ENCODE results near the gene SLC39A11.
"Not testable (repeated sequence)": the region's sequence is repeated elsewhere in the genome, so short reads cannot be mapped to it uniquely, and the experiment has no call there.

The SLC39A11 gene

GRCh38 chr17:72829883-72830282 lies 262.6 kb downstream of the SLC39A11 start:
- Histone ChIP-seq H3K9ac (no peak overlapping the region), H3K4me1 (no peaks in the 10 kb centered on the region), H3K9me3 (peaks cover 33% of the 10 kb centered on the region), H4K20me1 (no peaks in the 10 kb centered on the region), H3K27ac (no peak overlapping the region), H3K27me3 (no peaks in the 10 kb centered on the region), H3K4me3 (no peak overlapping the region), H3K4me2 (no peak overlapping the region), H3K36me3 (peaks cover 38% of the 10 kb centered on the region)
- TF ChIP-seq Cebpa-rat (IDR thresholded peaks at IDR 0.05): no peak

- H3K4me3 ChIP-seq: no peak overlapping the region
- H3K36me3 ChIP-seq: peaks cover 62% of the 10 kb centered on the region
- H3K9me3 ChIP-seq: peaks cover 50% of the 10 kb centered on the region
- no peak overlapping the region for H3K27ac ChIP-seq
- TF ChIP-seq Cebpa-rat (IDR thresholded peaks at IDR 0.05): no peak
- H3K9ac ChIP-seq: no peak overlapping the region
- H3K4me1 ChIP-seq: no peaks in the 10 kb centered on the region; the same call in 1 of the 2 replicates
- H3K27me3 ChIP-seq: no peaks in the 10 kb centered on the region
- H4K20me1 ChIP-seq: no peaks in the 10 kb centered on the region
- H3K4me2 ChIP-seq: no peak overlapping the region
Observed at GRCh38 chr17:72826602-72827001, 265.9 kb downstream of the SLC39A11 start.

- not testable (repeated sequence) for H3K9ac ChIP-seq, H4K20me1 ChIP-seq, H3K4me2 ChIP-seq, H3K27me3 ChIP-seq, H3K27ac ChIP-seq, H3K4me3 ChIP-seq, H3K4me1 ChIP-seq
- H3K9me3 ChIP-seq: peaks cover 50% of the 10 kb centered on the region
- peaks cover 63% of the 10 kb centered on the region for H3K36me3 ChIP-seq
Observed at GRCh38 chr17:72826059-72826458, 266.4 kb downstream of the SLC39A11 start.

GRCh38 chr17:72825218-72825617 lies 267.3 kb downstream of the SLC39A11 start:
- Histone ChIP-seq H3K36me3 (peaks cover 71% of the 10 kb centered on the region), H3K4me1 (no peaks in the 10 kb centered on the region; the same call in 1 of the 2 replicates), H3K4me2 (no peak overlapping the region), H3K9me3 (peaks cover 50% of the 10 kb centered on the region), H3K27me3 (no peaks in the 10 kb centered on the region), H3K27ac (no peak overlapping the region), H3K9ac (no peak overlapping the region), H4K20me1 (no peaks in the 10 kb centered on the region), H3K4me3 (0 out of 2 replicates have a peak overlapping the region, but pooled peaks have one; percentile 23)
- TF ChIP-seq Cebpa-rat (IDR thresholded peaks at IDR 0.05): no peak

- H3K9ac ChIP-seq, H3K27me3 ChIP-seq, H3K4me2 ChIP-seq, H3K4me3 ChIP-seq, H3K4me1 ChIP-seq, H3K27ac ChIP-seq, H4K20me1 ChIP-seq: not testable (repeated sequence)
- Histone ChIP-seq H3K36me3 (peaks cover 77% of the 10 kb centered on the region), H3K9me3 (peaks cover 50% of the 10 kb centered on the region)
Observed at GRCh38 chr17:72824267-72824666, 268.2 kb downstream of the SLC39A11 start.

- H4K20me1 ChIP-seq: no peaks in the 10 kb centered on the region
- H3K9ac ChIP-seq: no peak overlapping the region
- H3K27me3 ChIP-seq: no peaks in the 10 kb centered on the region
- H3K9me3 ChIP-seq: peaks cover 43% of the 10 kb centered on the region
- no peak overlapping the region for H3K27ac ChIP-seq
- no peak for TF ChIP-seq Cebpa-rat (IDR thresholded peaks at IDR 0.05)
- peaks cover 79% of the 10 kb centered on the region for H3K36me3 ChIP-seq
- no peak overlapping the region for H3K4me2 ChIP-seq
- H3K4me1 ChIP-seq: no peaks in the 10 kb centered on the region; the same call in 1 of the 2 replicates
- H3K4me3 ChIP-seq: no peak overlapping the region
Observed at GRCh38 chr17:72822358-72823023, 270.0 kb downstream of the SLC39A11 start.

GRCh38 chr17:72816406-72816805 lies 276.1 kb downstream of the SLC39A11 start:
- H3K9me3 ChIP-seq: peaks cover 2% of the 10 kb centered on the region

GRCh38 chr17:72813481-72813880 lies 279.0 kb downstream of the SLC39A11 start:
- no peak for TF ChIP-seq Cebpa-rat (IDR thresholded peaks at IDR 0.05)
- no peak overlapping the region for H3K4me3 ChIP-seq
- H3K27me3 ChIP-seq: no peaks in the 10 kb centered on the region
- H3K9ac ChIP-seq: no peak overlapping the region
- H3K4me1 ChIP-seq: no peaks in the 10 kb centered on the region
- no peak overlapping the region for H3K27ac ChIP-seq
- no peak overlapping the region for H3K4me2 ChIP-seq
- H3K9me3 ChIP-seq: peaks cover 26% of the 10 kb centered on the region
- H3K36me3 ChIP-seq: peaks cover 56% of the 10 kb centered on the region
- H4K20me1 ChIP-seq: no peaks in the 10 kb centered on the region

More at GRCh38 chr17:72816406-72816805, 276.1 kb downstream of the SLC39A11 start:
- Histone ChIP-seq H4K20me1 (no peaks in the 10 kb centered on the region), H3K27me3 (no peaks in the 10 kb centered on the region), H3K9ac (no peak overlapping the region), H3K4me1 (no peaks in the 10 kb centered on the region), H3K4me2 (no peak overlapping the region), H3K4me3 (no peak overlapping the region), H3K27ac (no peak overlapping the region), H3K36me3 (peaks cover 58% of the 10 kb centered on the region)
- no peak for TF ChIP-seq Cebpa-rat (IDR thresholded peaks at IDR 0.05)

- no peaks in the 10 kb centered on the region for H3K27me3 ChIP-seq
- H3K4me1 ChIP-seq: no peaks in the 10 kb centered on the region
- H3K9ac ChIP-seq: no peak overlapping the region
- no peak overlapping the region for H3K4me3 ChIP-seq
- no peak overlapping the region for H3K4me2 ChIP-seq
- H3K36me3 ChIP-seq: peaks cover 54% of the 10 kb centered on the region
- no peaks in the 10 kb centered on the region for H4K20me1 ChIP-seq
- no peak for TF ChIP-seq Cebpa-rat (IDR thresholded peaks at IDR 0.05)
- no peak overlapping the region for H3K27ac ChIP-seq
- H3K9me3 ChIP-seq: peaks cover 30% of the 10 kb centered on the region
Observed at GRCh38 chr17:72812823-72813222, 279.7 kb downstream of the SLC39A11 start.

GRCh38 chr17:72811976-72812687 lies 280.4 kb downstream of the SLC39A11 start:
- Histone ChIP-seq H3K36me3 (peaks cover 48% of the 10 kb centered on the region), H4K20me1 (no peaks in the 10 kb centered on the region), H3K9me3 (peaks cover 30% of the 10 kb centered on the region), H3K27me3 (no peaks in the 10 kb centered on the region), H3K4me3 (no peak overlapping the region), H3K9ac (no peak overlapping the region), H3K4me2 (no peak overlapping the region), H3K4me1 (no peaks in the 10 kb centered on the region), H3K27ac (no peak overlapping the region)
- TF ChIP-seq Cebpa-rat (IDR thresholded peaks at IDR 0.05): no peak

Measured in BLaER1 (cell line).